Measurements from ENCODE around the gene CD1B.

The CD1B gene

GRCh38 chr1:158290321-158290844 is 40.9 kb downstream of the CD1B start:
- Histone ChIP-seq H4K8ac (ENCODE audit: low read depth, low read length) (no peak overlapping the region), H3K4me1 (ENCODE audit: control insufficient read depth in 2 of 2, insufficient read depth in 1 of 2, low read depth in 1 of 2, low read length in 2 of 2) (no peaks in the 10 kb centered on the region), H3K27ac (replicated peaks; ENCODE audit: low read length) (no peak overlapping the region), H2AK5ac (ENCODE audit: low read depth, low read length) (no peak overlapping the region), H3K14ac (ENCODE audit: low read length) (no peak overlapping the region), H3K27me3 (ENCODE audit: control insufficient read depth in 3 of 3, insufficient read depth in 3 of 3, low read depth in 1 of 3, low read length in 3 of 3) (no peaks in the 10 kb centered on the region), H3K9me3 (replicated peaks in 1 of 2; ENCODE audit: control insufficient read depth in 2 of 2, insufficient read depth in 1 of 2, low read depth in 1 of 2, low read length in 2 of 2) (no peaks in the 10 kb centered on the region), H3K79me1 (ENCODE audit: low read depth, low read length) (no peaks in the 10 kb centered on the region), H3K18ac (ENCODE audit: low read length) (no peak overlapping the region), H3K4me3 (ENCODE audit: low read length in 2 of 2) (no peak overlapping the region), H2BK15ac (ENCODE audit: low read length) (no peak overlapping the region), H3K4ac (ENCODE audit: low read length) (no peak overlapping the region), H3K4me2 (ENCODE audit: insufficient read depth, low read length, poor library complexity, severe bottlenecking) (no peak overlapping the region), H3K23ac (ENCODE audit: low read depth, low read length, poor library complexity) (no peak overlapping the region), H2AFZ (ENCODE audit: low read length) (no peak overlapping the region), H2BK5ac (ENCODE audit: low read length) (no peak overlapping the region), H3K36me3 (replicated peaks in 1 of 2; ENCODE audit: control insufficient read depth in 2 of 2, insufficient read depth in 2 of 2, low read length in 2 of 2) (no peaks in the 10 kb centered on the region), H2BK12ac (ENCODE audit: low read length) (no peak overlapping the region), H4K91ac (ENCODE audit: low read depth, low read length, poor library complexity) (no peak overlapping the region), H3K9ac (ENCODE audit: low read depth, low read length, poor library complexity) (no peak overlapping the region), H2BK120ac (ENCODE audit: low read depth, low read length) (no peak overlapping the region)
- WGBS, 2 donors (ENCODE audit: extremely low coverage in 2 of 2, insufficient read length in 2 of 2, insufficient replicate concordance in 1 of 2), result no CpG with 5 or more reads among the region's 5 CpGs
- no peak for DNase-seq (ENCODE audit: low spot score)

DNA sequence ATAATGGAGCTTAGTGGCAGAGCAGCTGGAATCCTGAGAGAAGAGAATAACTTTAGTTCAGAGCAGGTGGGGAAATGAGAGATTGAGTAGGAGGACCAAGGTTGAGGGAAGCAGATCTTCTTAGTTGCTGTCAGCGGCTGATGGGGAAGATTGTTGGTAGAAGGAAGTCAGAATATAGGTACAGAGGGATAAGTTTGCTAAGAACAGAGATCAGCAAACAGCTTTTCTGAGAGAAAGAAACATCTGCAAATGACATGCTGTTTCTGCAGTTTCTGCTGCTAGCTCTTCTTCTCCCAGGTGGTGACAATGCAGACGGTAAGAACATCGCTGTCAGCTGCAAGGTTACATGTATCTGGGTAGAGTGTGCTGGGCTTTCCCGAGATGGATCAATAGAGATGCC is 41.5 kb downstream of the CD1B start, which contains the start of gene CD1C:
Gene CD1C (plus strand): TSS at position 113 of the 400 bp plus-strand sequence. CDS start 142 bp downstream, at position 255.
- DNase-seq (ENCODE audit: low spot score), result no peak
- no peak within 1 kb of the TSS for H3K18ac ChIP-seq (ENCODE audit: low read length)
- H2BK5ac ChIP-seq (ENCODE audit: low read length), result no peak within 1 kb of the TSS
- no peak within 1 kb of the TSS for H3K4ac ChIP-seq (ENCODE audit: low read length)
- no peaks in the 10 kb centered on the region for H3K79me1 ChIP-seq (ENCODE audit: low read depth, low read length)
- H3K23ac ChIP-seq (ENCODE audit: low read depth, low read length, poor library complexity), result no peak within 1 kb of the TSS
- H3K9me3 ChIP-seq (replicated peaks in 1 of 2; ENCODE audit: control insufficient read depth in 2 of 2, insufficient read depth in 1 of 2, low read depth in 1 of 2, low read length in 2 of 2), result no peaks in the 10 kb centered on the region
- H4K8ac ChIP-seq (ENCODE audit: low read depth, low read length), result no peak within 1 kb of the TSS
- no peak within 1 kb of the TSS for H2BK12ac ChIP-seq (ENCODE audit: low read length)
- no peak within 1 kb of the TSS for H4K91ac ChIP-seq (ENCODE audit: low read depth, low read length, poor library complexity)
- H2AK5ac ChIP-seq (ENCODE audit: low read depth, low read length), result no peak within 1 kb of the TSS
- no peak within 1 kb of the TSS for H3K27ac ChIP-seq (replicated peaks; ENCODE audit: low read length)
- no peaks in the 10 kb centered on the region for H3K36me3 ChIP-seq (replicated peaks in 1 of 2; ENCODE audit: control insufficient read depth in 2 of 2, insufficient read depth in 2 of 2, low read length in 2 of 2)
- H3K4me3 ChIP-seq (ENCODE audit: low read length in 2 of 2), result no peak within 1 kb of the TSS
- no peaks in the 10 kb centered on the region for H3K27me3 ChIP-seq (ENCODE audit: control insufficient read depth in 3 of 3, insufficient read depth in 3 of 3, low read depth in 1 of 3, low read length in 3 of 3)
- no peak within 1 kb of the TSS for H3K14ac ChIP-seq (ENCODE audit: low read length)
- no peak within 1 kb of the TSS for H2BK120ac ChIP-seq (ENCODE audit: low read depth, low read length)
- H2BK15ac ChIP-seq (ENCODE audit: low read length), result no peak within 1 kb of the TSS
- no peak within 1 kb of the TSS for H2AFZ ChIP-seq (ENCODE audit: low read length)
- WGBS, 2 donors (ENCODE audit: extremely low coverage in 2 of 2, insufficient read length in 2 of 2, insufficient replicate concordance in 1 of 2), result no CpG with 5 or more reads among the region's 4 CpGs
- H3K9ac ChIP-seq (ENCODE audit: low read depth, low read length, poor library complexity), result no peak within 1 kb of the TSS
- no peak within 1 kb of the TSS for H3K4me2 ChIP-seq (ENCODE audit: insufficient read depth, low read length, poor library complexity, severe bottlenecking)
- no peaks in the 10 kb centered on the region for H3K4me1 ChIP-seq (ENCODE audit: control insufficient read depth in 2 of 2, insufficient read depth in 1 of 2, low read depth in 1 of 2, low read length in 2 of 2)

- Histone ChIP-seq H3K4me1 (ENCODE audit: control insufficient read depth in 2 of 2, insufficient read depth in 1 of 2, low read depth in 1 of 2, low read length in 2 of 2) (no peaks in the 10 kb centered on the region), H3K4ac (ENCODE audit: low read length) (no peak overlapping the region), H3K27ac (replicated peaks; ENCODE audit: low read length) (no peak overlapping the region), H3K4me3 (ENCODE audit: low read length in 2 of 2) (no peak overlapping the region), H4K91ac (ENCODE audit: low read depth, low read length, poor library complexity) (no peak overlapping the region), H4K8ac (ENCODE audit: low read depth, low read length) (no peak overlapping the region), H2BK12ac (ENCODE audit: low read length) (no peak overlapping the region), H3K79me1 (ENCODE audit: low read depth, low read length) (no peaks in the 10 kb centered on the region), H2AK5ac (ENCODE audit: low read depth, low read length) (no peak overlapping the region), H2BK5ac (ENCODE audit: low read length) (no peak overlapping the region), H2BK15ac (ENCODE audit: low read length) (no peak overlapping the region), H3K9me3 (replicated peaks in 1 of 2; ENCODE audit: control insufficient read depth in 2 of 2, insufficient read depth in 1 of 2, low read depth in 1 of 2, low read length in 2 of 2) (no peaks in the 10 kb centered on the region), H3K9ac (ENCODE audit: low read depth, low read length, poor library complexity) (no peak overlapping the region), H3K4me2 (ENCODE audit: insufficient read depth, low read length, poor library complexity, severe bottlenecking) (no peak overlapping the region), H3K23ac (ENCODE audit: low read depth, low read length, poor library complexity) (no peak overlapping the region), H3K36me3 (replicated peaks in 1 of 2; ENCODE audit: control insufficient read depth in 2 of 2, insufficient read depth in 2 of 2, low read length in 2 of 2) (no peaks in the 10 kb centered on the region), H2BK120ac (ENCODE audit: low read depth, low read length) (no peak overlapping the region), H3K14ac (ENCODE audit: low read length) (no peak overlapping the region), H3K27me3 (ENCODE audit: control insufficient read depth in 3 of 3, insufficient read depth in 3 of 3, low read depth in 1 of 3, low read length in 3 of 3) (no peaks in the 10 kb centered on the region), H3K18ac (ENCODE audit: low read length) (no peak overlapping the region), H2AFZ (ENCODE audit: low read length) (no peak overlapping the region)
- no CpG with 5 or more reads among the region's 1 CpG for WGBS, 2 donors (ENCODE audit: extremely low coverage in 2 of 2, insufficient read length in 2 of 2, insufficient replicate concordance in 1 of 2)
- DNase-seq (ENCODE audit: low spot score), result no peak
Measured at GRCh38 chr1:158286941-158287346, 44.4 kb downstream of the CD1B start.

DNA sequence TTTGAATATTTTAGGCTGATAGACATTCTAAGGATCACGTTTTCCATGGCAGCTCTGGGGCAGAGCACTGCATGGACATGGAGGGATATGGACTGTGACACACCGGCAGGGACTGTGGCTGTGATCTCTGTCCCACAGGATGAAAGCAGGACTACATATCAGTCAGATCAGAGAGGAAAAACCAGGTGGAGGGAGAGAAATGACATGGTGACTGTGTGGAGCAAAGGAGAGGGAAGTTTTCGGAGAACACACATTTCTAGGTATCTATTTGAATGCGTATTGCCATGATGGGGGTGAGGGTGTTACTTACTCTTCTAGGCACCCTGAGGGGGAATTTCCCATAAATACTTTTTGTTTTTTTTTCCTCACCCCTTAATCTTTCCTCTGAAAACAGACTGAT is 44.8 kb downstream of the CD1B start:
- no peak overlapping the region for H2BK15ac ChIP-seq (ENCODE audit: low read length)
- DNase-seq (ENCODE audit: low spot score), result no peak
- no CpG with 5 or more reads among the region's 4 CpGs for WGBS, 2 donors (ENCODE audit: extremely low coverage in 2 of 2, insufficient read length in 2 of 2, insufficient replicate concordance in 1 of 2)
- no peak overlapping the region for H3K9ac ChIP-seq (ENCODE audit: low read depth, low read length, poor library complexity)
- no peak overlapping the region for H4K91ac ChIP-seq (ENCODE audit: low read depth, low read length, poor library complexity)
- no peak overlapping the region for H4K8ac ChIP-seq (ENCODE audit: low read depth, low read length)
- no peaks in the 10 kb centered on the region for H3K79me1 ChIP-seq (ENCODE audit: low read depth, low read length)
- H2BK12ac ChIP-seq (ENCODE audit: low read length), result no peak overlapping the region
- no peaks in the 10 kb centered on the region for H3K27me3 ChIP-seq (ENCODE audit: control insufficient read depth in 3 of 3, insufficient read depth in 3 of 3, low read depth in 1 of 3, low read length in 3 of 3)
- H3K36me3 ChIP-seq (replicated peaks in 1 of 2; ENCODE audit: control insufficient read depth in 2 of 2, insufficient read depth in 2 of 2, low read length in 2 of 2), result no peaks in the 10 kb centered on the region
- H2AFZ ChIP-seq (ENCODE audit: low read length), result no peak overlapping the region
- no peak overlapping the region for H3K4me2 ChIP-seq (ENCODE audit: insufficient read depth, low read length, poor library complexity, severe bottlenecking)
- no peak overlapping the region for H3K27ac ChIP-seq (replicated peaks; ENCODE audit: low read length)
- H3K18ac ChIP-seq (ENCODE audit: low read length), result no peak overlapping the region
- H3K4ac ChIP-seq (ENCODE audit: low read length), result no peak overlapping the region
- H3K14ac ChIP-seq (ENCODE audit: low read length), result no peak overlapping the region
- H2BK120ac ChIP-seq (ENCODE audit: low read depth, low read length), result no peak overlapping the region
- no peak overlapping the region for H3K4me3 ChIP-seq (ENCODE audit: low read length in 2 of 2)
- H3K9me3 ChIP-seq (replicated peaks in 1 of 2; ENCODE audit: control insufficient read depth in 2 of 2, insufficient read depth in 1 of 2, low read depth in 1 of 2, low read length in 2 of 2), result no peaks in the 10 kb centered on the region
- no peaks in the 10 kb centered on the region for H3K4me1 ChIP-seq (ENCODE audit: control insufficient read depth in 2 of 2, insufficient read depth in 1 of 2, low read depth in 1 of 2, low read length in 2 of 2)
- no peak overlapping the region for H2BK5ac ChIP-seq (ENCODE audit: low read length)
- no peak overlapping the region for H3K23ac ChIP-seq (ENCODE audit: low read depth, low read length, poor library complexity)
- no peak overlapping the region for H2AK5ac ChIP-seq (ENCODE audit: low read depth, low read length)
